NCI-H2081 treated with DMSO at 0.1 percent for 48 hours (cell line): Measurements from ENCODE around the gene FAM47B.

ENCODE experiments used
- DNase-seq: peaks from one replicate; lab custom pipeline; 2025; lab: John Stamatoyannopoulos, UW

FAM47B gene

DNA sequence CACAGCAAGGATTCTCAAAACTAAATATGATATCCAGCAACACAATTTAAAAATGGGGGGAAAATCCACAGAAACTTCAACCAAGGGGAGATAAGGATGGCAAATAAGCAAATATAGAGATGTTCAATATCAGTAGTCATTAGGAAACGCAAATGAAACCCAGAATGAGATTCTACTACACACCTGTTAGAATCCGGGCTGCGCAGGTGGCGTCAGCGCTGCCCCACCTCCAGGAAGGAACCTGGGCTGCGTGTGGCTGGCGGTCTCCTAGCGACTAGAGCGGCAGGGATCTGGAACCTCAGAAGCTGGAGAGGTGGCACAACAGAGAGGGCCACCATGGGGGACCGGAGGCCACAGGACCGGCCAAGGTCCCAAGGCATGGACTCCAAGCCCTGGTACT lies at the start of gene FAM47B:
Gene FAM47B (plus strand): TSS at position 301 of the 400 bp plus-strand sequence. CDS start 36 bp downstream, at position 337.
- DNase-seq = no peak

DNA sequence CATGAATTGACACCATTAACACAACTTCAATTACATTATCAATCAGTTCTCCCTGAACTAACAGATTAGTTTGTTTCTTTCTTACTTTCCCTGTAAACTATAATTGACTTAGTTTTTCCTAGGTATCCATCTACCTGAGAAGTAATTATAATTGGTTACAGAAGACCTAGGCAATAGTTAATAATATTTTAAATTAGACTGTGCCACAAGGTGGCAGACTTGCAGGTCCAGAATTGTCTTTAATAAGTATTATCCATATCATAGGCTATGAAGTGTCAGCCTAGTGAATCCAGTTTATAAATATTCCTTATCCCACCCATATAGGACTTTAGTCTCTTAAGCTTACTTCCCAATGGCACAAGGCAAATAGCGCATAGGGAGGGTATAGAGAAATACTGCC lies 48.9 kb upstream of the FAM47B start:
- DNase-seq = no peak

DNA sequence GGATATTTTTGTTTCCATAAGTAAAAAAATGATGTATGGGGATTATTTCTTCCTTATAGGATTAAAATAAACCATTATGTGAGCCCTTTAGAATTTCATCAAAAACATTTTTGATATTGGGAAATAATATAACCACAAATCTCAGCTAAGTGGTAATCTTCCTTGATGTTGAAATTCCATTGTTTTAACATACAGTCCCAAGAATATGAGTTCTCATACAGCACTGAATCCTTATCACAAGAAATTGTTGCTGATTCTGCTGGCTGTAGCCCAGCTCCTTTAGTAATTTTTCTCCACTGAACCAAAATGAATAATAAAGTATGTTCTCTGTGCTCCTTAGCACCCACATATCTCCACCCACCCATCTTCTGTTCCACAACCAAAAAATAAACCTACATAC lies 41.9 kb upstream of the FAM47B start:
- DNase-seq = no peak

DNA sequence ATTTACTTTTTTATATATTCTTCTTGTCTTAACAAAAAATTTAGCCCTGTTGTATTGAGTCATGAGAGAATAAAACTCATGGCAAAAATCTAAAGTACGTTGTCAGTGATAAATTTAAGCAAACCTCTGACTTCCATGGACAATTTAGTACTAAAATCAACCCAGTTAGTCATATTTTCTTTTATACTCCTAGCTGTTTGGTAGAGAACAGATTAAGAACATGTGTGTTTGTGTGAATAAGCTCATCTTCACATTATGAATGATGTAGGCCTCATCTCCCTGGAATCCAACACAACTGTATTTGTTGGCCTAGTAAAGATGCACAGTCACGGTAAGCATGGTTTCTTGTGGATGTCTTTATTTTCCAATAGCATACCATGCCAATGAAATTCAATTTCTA lies 40.8 kb upstream of the FAM47B start:
- no peak for DNase-seq

DNA sequence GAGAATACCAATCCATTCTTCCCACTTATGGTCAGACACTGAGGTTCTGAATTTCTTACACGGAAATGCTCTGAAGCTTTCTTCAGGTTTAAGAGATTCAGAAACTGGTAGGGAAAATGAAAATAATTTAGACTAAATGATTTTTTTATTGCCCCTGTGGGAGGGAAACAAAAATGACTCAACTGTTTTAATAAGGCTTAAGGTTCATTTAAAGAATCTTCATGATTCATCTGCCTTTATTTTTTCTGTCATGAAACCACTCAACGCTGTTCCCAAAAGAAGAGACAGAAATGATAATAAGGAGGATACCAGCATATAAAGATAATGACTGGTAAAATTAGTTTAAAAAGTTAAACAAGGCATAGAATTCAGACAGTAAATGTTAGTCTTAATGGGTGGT lies 39.3 kb upstream of the FAM47B start:
- DNase-seq = no peak

DNA sequence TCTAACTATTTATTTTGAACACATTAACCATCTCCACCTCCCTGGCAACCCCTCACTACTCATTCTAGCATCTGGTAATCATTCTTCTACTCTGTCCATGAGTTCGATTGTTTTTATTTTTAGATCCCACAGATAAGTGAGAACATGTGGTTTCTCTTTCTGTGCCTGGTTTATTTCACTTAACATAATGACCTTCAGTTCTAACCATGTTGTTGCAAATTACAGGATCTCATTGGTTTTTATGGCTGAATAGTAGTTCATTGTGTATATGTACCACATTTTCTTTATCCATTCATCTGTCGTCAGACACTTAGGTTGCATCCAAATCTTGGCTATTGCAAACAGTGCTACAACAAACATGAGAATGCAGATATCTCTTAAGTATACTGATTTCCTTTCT lies 33.4 kb upstream of the FAM47B start:
- no peak for DNase-seq

DNA sequence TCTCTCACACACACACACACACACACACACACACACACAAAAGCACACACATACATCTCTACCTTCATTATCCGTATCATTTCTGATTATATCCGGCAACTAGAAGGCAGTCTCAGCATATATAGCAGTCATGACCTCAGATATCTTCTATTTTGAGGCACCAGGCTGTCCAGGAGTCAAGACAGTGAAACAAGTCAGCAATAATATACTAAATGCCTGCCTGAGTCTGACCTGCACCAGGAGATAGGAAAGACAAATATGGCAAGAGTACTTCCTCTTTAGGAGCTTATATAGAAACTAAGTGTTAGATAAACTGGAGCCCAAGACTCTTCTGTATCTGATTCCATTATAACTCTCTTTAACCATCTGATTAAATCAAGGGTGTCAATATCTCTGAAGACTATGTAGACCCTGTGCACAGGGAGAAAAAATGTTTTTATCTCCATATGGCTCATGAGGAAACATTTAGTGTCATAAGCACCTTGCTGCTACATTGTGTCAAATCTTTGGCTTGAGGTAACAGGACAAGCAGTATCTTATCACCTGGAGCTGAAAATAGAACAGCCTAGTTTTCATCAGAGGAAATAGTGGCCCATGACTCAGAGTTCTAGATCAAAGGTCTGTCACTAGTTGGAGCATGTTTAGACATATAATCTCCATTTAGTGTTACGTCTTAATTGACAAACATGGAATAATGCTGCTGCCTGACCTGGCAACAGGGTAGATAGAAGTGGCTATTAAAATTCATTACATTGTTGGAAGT lies 27.0 kb upstream of the FAM47B start:
- DNase-seq = no peak

DNA sequence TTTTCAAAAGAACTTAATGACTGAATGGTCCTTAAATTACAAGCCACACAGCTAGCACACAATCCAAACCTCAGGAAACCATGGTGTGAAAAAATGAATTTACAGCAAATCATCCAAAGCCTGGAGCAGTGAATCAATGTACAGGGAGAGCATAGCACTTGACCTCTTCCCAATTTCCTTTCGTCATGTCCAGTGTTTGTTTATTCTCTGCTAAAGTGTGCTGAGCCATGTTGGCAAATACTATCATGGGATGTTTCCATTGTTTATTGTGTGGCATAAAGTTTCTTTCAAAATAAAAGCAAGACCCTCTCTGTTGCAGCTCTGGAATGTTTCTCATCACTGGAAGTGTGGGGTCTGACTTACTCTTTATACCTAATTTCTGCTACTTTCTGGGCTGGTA lies 25.4 kb upstream of the FAM47B start:
- DNase-seq = no peak

DNA sequence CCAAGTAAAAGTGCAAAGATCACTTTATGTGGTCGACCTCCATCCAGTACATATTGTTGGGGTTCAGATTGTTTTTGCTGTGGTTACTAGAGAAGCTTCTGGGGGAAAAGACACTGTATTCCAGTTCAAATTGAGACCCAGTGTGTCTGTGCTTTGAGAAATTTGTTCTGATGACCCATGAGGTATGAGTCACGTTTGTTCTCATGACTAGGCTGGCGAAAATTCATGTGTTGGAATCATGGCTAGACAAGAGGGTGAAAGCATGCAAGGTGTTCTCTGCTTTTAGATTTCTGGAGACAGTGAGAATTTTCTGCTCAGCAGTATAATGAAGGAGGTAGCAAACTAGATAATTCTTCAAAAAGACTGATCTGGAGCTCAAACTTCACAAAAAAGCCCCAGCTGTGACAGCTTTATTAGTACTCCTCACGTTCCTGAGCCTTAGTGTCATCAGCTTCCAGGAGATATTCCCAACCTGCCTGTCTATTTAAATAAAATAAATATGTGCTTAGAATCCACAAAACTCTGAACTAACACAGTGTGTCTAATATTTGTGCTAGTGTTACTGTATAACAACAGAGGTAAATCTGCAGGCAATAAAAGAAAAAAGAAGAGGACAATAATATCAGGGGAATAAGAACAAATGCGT lies 24.4 kb upstream of the FAM47B start:
- no peak for DNase-seq

DNA sequence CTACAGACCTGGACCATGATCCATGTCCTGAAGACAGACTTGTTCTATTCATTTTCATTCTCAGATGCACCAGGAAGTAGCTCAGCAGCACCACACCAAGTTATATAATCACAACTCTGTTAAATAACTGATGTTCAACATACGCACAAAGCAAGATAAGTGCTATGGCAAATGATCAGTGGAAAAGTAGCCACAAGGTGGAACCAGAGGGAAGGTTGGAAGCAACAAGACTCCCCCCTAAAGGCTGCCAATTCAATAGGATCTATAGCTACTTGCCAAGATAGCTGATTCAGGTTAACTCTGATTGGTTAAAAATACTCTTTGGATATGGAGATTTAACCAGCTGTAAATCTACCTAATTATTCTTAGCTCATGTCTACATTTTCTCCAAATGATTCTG lies 23.7 kb upstream of the FAM47B start:
- DNase-seq = no peak

DNA sequence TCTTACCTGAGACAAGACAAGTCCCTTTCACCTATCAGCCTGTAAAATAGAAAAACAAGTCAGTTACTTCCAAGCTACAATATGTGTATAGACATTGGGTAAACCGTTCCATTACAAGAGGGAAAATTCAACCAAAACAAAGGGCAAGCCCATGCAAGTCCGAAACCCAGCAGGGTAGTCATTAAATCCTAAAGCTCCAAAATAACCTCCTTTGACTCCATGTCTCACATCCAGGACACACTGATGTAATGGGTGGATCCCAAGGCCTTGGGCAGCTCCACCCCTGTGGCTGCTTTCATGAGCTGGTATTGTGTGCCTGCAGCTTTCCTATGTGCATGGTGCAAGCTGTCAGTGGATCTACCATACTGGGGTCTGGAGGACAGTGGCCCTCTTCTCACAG lies 14.7 kb upstream of the FAM47B start:
- DNase-seq = no peak

DNA sequence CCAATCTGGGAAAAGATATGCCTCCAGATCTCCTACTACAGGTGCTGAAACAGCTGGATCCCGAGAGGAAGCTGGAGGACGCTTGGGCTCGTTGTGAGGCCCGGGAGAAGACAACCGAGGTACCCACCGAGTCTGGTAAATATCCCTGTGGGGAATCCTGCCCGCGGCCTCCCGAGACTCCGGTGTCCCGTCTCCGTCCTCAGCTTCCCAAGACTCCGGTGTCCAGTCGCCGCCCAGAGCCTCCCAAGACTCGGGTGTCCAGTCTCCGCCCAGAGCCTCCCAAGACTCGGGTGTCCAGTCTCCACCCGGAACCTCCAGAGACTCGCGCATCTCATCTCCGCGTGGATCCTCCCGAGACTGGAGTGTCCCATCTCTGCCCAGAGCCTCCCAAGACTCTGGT lies 639 bp downstream of the FAM47B start:
- no peak for DNase-seq

DNA sequence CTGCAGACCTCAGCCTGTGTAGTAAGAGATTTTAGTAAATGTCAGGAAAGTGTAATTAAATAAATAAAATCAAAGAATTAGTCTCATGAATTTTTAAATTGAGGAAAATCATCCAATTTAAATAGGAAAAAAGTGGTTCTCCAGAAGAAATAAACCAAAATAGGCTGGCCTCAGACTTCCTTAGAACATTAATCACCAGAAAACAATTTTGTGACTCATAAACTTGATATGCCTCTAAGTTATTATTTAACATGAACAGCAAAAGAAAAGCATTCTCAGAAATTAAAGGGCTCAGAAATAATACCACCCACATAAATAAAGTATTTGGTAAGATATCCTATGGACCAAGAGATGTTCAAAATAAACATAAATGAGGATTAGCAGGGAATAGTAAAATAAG lies 14.3 kb downstream of the FAM47B start:
- no peak for DNase-seq

DNA sequence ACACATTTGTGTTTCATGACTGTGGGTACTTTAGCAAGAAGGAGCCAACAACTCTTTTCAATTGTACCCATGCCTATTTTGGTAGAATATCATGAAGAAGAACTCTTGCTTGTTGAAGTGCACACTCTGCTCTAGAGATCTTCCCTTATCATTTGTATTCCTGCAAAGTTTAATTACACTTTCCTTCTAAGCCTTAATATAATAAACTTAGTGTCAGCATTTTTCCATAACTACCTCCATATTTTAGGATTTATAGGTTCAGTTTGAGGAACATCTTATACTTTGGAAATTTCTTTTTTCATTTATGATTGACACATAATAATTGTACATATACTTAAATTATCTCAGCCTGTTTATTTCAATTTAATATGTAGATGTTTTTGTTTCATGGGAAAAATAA lies 19.1 kb downstream of the FAM47B start:
- DNase-seq = no peak

DNA sequence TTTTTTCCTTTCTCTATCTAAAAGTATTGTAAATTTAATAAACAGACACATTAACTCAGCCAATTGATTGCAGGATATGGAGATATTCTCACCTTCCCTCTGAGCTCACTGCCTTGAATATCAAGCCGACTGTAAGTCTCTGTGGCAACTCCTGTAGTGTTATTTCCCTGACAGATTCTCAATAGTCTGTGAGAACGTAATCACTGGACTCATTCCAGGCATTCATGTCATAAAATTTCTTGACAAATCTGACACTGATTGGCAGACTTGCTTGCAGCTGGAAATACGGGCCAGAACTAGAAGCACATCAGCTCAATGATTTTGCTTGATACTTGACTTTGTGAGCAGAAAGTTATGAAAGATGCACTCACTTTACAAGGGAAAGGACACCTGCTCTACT lies 29.6 kb downstream of the FAM47B start:
- DNase-seq = no peak

DNA sequence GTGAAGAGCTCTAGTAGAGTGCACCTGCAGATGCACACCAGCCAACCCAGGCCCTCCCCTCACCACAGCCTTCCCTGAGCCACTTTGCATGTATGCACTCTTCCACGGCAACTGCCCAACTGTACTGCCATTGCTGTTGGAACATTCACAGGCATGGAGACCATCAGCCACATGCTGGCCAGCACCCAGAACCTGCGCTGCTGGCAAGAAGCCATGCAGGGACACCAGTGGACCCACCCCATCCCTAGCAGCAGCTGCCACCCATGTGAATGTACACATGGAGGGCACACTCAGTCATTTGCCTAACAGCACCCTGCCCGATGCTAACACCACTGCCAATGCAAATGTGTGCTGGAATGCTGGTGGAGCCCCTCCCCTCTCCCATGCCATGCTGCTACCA lies 35.6 kb downstream of the FAM47B start:
- DNase-seq = no peak

DNA sequence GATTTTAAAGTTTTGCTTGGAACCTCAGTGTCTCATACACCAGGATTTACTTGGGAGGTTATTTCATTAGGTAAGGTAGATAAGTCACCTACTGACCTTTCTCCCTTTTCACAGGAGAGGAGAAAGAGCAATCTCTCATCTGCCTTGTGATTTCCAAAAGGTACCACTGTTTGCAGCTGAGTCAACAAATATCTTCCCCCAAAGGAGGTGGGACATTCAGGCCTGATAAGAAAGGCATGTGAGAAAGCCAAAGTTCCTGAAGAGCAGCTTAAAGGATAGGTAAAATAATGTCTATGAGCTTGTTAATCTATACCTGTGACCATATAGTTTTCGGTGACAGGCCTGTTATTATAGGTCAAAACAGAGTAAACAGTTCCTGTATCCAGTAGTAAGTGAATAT lies 45.0 kb downstream of the FAM47B start:
- DNase-seq = no peak
